Breast epithelium (tissue), 4 donors: ENCODE measurements around the gene ARHGDIA. TPM values are rescaled to one million over a fixed set of nuclear protein-coding genes. Genes with fewer than 3 reads are reported as not detected.

Experiments used
- DNase-seq, 2 donors: peaks; one replicate each; pipeline ENCODE4 v3.0.0-alpha.2; 2019; ENCODE audit warnings: low spot score in 2 of 2
- H3K27ac ChIP-seq, 2 donors: fragments of 200-600 bp; sonication (generic) in 1 of 2; one replicate each; pipeline ENCODE4 v1.5.1; 2016 to 2019; ENCODE audit warnings: mild to moderate bottlenecking in 1 of 2
- H3K27me3 ChIP-seq, 2 donors: fragments of 200-600 bp; sonication (generic) in 1 of 2; one replicate each; pipeline versions ENCODE4 v1.5.1 to v1.6.0; 2017 to 2019; ENCODE audit warnings: control low read depth in 1 of 2, mild to moderate bottlenecking in 1 of 2
- H3K36me3 ChIP-seq: fragments of 200-600 bp; one replicate; pipeline ENCODE4 v1.5.1; 2019
- H3K4me1 ChIP-seq, 2 donors: fragments of 200-600 bp; sonication (generic); one replicate each; pipeline ENCODE4 v1.5.1; 2016 to 2019; ENCODE audit warnings: control low read depth in 1 of 2
- H3K4me3 ChIP-seq, 3 donors: fragments of 200-600 bp; sonication (generic); 1 replicate in 2 of 3; 2 replicates in 1 of 3; pipeline ENCODE4 v1.5.1; 2016 to 2019; ENCODE audit warnings: mild to moderate bottlenecking in 3 of 3, moderate library complexity in 2 of 3
- H3K9me3 ChIP-seq, 2 donors: fragments of 200-600 bp; sonication (generic) in 1 of 2; one replicate each; pipeline ENCODE4 v1.5.1; 2016 to 2019; ENCODE audit warnings: control low read depth in 1 of 2
- POLR2A ChIP-seq: fragments of 450-650 bp; IDR thresholded peaks from one replicate; pipeline ENCODE4 v1.6.1; 2016; ENCODE audit warnings: antibody characterized with exemption, mild to moderate bottlenecking, moderate library complexity
- POLR2AphosphoS5 ChIP-seq, 3 donors: sonication (generic); formaldehyde crosslinking; IDR thresholded peaks; one replicate each; pipeline ENCODE4 v1.6.1; 2017; ENCODE audit warnings: antibody characterized with exemption in 3 of 3
- intact Hi-C: fragments of 100-400 bp; cut with DNase I; formaldehyde crosslinking; loops from one replicate; pipeline ENCODE4 v1.15.1; 2023; ENCODE audit warnings: low total_unique reads
- total RNA-seq, 3 donors: library from RNA; depleted of rRNA; stranded (reverse); fragments of >200 nt; gene quantifications; one replicate each; pipeline ENCODE4 v1.1.0, GENCODE V29; 2016
- TF ChIP-seq, protein P1 (sequence below), 3 donors: fragments of 450-650 bp; IDR thresholded peaks; one replicate each; pipeline ENCODE4 v1.5.1; 2016 to 2017; ENCODE audit warnings: antibody characterized with exemption in 3 of 3, mild to moderate bottlenecking in 3 of 3, moderate library complexity in 3 of 3

Gene ARHGDIA
- total RNA-seq, 3 donors from 2014 or later, result 67.0 to 135 (median 124) TPM

DNA sequence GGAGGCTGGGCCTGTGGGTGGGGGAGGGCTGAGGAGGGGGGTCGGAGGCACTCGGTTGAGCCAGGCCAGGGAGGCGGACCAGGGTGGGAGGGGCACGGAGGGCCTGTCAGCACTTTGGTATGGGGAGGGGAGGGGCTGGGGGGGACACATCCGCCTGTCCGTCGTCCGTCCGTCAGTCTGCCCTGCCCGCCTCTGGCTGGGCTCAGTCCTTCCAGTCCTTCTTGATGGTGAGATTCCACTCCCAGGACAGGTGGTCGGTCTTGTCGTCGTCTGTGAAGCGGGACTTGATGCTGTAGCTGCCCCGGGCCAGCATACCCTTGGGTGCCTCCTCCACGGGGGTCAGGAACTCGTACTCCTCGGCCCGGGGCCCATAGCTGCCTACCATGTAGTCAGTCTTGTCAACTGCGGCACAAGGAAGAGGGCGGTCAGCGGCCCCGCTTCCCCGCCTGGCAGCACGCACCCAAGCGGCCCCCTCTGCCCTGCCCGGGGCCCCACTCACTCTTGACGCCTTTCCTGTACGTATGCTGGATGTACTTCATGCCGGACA, 2.4 kb downstream of the ARHGDIA start:
- Histone ChIP-seq H3K36me3 (no peaks in the 10 kb centered on the region), H3K27me3 (no peaks in the 10 kb centered on the region), H3K27ac (peak overlapping the region; percentile 97), H3K4me1 (peaks cover 0 to 24% of the 10 kb centered on the region in 2 donors), H3K9me3 (no peaks in the 10 kb centered on the region), H3K4me3 (peak overlapping the region in 1 of 3 donors; percentile 79)
- intact Hi-C loops, result no loop called here
- no peak for DNase-seq
- TF ChIP-seq, protein P1, sequence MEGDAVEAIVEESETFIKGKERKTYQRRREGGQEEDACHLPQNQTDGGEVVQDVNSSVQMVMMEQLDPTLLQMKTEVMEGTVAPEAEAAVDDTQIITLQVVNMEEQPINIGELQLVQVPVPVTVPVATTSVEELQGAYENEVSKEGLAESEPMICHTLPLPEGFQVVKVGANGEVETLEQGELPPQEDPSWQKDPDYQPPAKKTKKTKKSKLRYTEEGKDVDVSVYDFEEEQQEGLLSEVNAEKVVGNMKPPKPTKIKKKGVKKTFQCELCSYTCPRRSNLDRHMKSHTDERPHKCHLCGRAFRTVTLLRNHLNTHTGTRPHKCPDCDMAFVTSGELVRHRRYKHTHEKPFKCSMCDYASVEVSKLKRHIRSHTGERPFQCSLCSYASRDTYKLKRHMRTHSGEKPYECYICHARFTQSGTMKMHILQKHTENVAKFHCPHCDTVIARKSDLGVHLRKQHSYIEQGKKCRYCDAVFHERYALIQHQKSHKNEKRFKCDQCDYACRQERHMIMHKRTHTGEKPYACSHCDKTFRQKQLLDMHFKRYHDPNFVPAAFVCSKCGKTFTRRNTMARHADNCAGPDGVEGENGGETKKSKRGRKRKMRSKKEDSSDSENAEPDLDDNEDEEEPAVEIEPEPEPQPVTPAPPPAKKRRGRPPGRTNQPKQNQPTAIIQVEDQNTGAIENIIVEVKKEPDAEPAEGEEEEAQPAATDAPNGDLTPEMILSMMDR (IDR thresholded peaks at IDR 0.05), result no peak
- TF ChIP-seq POLR2AphosphoS5 (IDR thresholded peaks at IDR 0.05) (no peak), POLR2A (no peak)

GRCh38 chr17:81867991-81868673, 3.0 kb downstream of the ARHGDIA start:
- no peak for TF ChIP-seq POLR2A
- TF ChIP-seq, protein P1 (IDR thresholded peaks at IDR 0.05), result no peak
- TF ChIP-seq POLR2AphosphoS5 (IDR thresholded peaks at IDR 0.05), result no peak
- no peaks in the 10 kb centered on the region for H3K9me3 ChIP-seq
- H3K36me3 ChIP-seq, result no peaks in the 10 kb centered on the region
- H3K27ac ChIP-seq, result peak overlapping the region; percentile 97
- H3K27me3 ChIP-seq, result no peaks in the 10 kb centered on the region
- intact Hi-C loops, result no loop called here
- no peak for DNase-seq
- peaks cover 0 to 21% of the 10 kb centered on the region in 2 donors for H3K4me1 ChIP-seq
- H3K4me3 ChIP-seq, result peak overlapping the region in 1 of 3 donors; percentile 79

GRCh38 chr17:81867170-81867990, 3.8 kb downstream of the ARHGDIA start:
- Histone ChIP-seq H3K36me3 (no peaks in the 10 kb centered on the region), H3K27ac (peak overlapping the region; percentile 97), H3K4me1 (peaks cover 0 to 14% of the 10 kb centered on the region in 2 donors), H3K9me3 (no peaks in the 10 kb centered on the region), H3K4me3 (no peak overlapping the region), H3K27me3 (no peaks in the 10 kb centered on the region)
- intact Hi-C loops, result no loop called here
- no peak for DNase-seq
- TF ChIP-seq POLR2A, result no peak
- TF ChIP-seq POLR2AphosphoS5 (IDR thresholded peaks at IDR 0.05), result no peak
- TF ChIP-seq, protein P1 (IDR thresholded peaks at IDR 0.05), result no peak

DNA sequence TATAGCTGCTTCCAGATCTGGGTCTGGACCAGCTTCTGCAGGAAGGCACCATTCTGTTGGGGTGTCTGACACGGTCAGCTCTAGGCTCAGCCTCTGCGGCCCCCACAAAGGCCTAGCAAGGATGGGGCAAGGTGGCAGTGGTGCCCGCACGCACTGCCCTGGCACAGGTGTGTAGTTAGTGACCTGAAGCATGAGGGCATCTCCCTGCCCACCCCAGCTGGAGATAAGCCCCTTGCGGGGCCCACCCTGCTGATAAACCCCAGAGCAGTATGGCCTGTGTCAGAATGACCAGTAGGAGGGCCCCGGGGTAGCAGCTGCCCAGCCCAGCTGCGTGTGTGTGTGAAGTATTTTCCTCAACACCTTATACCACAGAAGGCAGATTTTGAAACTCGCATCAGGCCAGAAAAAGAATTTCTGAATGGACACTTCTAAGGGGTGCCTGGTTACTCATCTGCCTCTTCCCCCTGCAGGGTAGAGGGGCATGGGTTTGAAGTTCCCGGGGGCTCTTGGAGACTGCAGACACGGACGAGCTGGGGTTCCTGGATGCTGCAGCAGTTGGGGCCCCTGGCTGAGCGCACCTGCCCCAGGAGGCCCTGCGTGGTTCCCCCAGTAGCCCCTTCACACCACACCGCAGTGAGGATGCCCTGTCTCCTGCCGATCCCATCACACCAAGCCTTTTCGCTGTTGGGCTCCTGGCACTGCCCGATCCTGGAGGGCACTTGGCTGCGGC, 4.5 kb downstream of the ARHGDIA start:
- Histone ChIP-seq H3K4me1 (peaks cover 0 to 14% of the 10 kb centered on the region in 2 donors), H3K27ac (peak overlapping the region; percentile 97)

More for the DNA sequence above, 4.5 kb downstream of the ARHGDIA start:
- H3K36me3 ChIP-seq, result no peaks in the 10 kb centered on the region
- H3K4me3 ChIP-seq, result no peak overlapping the region
- no peaks in the 10 kb centered on the region for H3K9me3 ChIP-seq
- DNase-seq, result no peak
- H3K27me3 ChIP-seq, result no peaks in the 10 kb centered on the region
- TF ChIP-seq, protein P1 (IDR thresholded peaks at IDR 0.05), result no peak
- TF ChIP-seq POLR2AphosphoS5 (IDR thresholded peaks at IDR 0.05) (peak in 1 of 3 donors; percentile 13), POLR2A (no peak)
- intact Hi-C loops, result no loop called here
